HG03354 (cell line): Measurements from ENCODE around the gene CDH4.
"Not testable (repeated sequence)": the region's sequence is repeated elsewhere in the genome, so short reads cannot be mapped to it uniquely, and the experiment has no call there.

ENCODE experiments used
- ATAC-seq: cut with Tn5 transposase; IDR thresholded peaks from one replicate; pipeline ENCODE4 v1.9.1; 2021; ENCODE audit warnings: mild to moderate bottlenecking; ENCODE audit not compliant: unreplicated experiment, poor library complexity, severe bottlenecking

CDH4 gene

DNA sequence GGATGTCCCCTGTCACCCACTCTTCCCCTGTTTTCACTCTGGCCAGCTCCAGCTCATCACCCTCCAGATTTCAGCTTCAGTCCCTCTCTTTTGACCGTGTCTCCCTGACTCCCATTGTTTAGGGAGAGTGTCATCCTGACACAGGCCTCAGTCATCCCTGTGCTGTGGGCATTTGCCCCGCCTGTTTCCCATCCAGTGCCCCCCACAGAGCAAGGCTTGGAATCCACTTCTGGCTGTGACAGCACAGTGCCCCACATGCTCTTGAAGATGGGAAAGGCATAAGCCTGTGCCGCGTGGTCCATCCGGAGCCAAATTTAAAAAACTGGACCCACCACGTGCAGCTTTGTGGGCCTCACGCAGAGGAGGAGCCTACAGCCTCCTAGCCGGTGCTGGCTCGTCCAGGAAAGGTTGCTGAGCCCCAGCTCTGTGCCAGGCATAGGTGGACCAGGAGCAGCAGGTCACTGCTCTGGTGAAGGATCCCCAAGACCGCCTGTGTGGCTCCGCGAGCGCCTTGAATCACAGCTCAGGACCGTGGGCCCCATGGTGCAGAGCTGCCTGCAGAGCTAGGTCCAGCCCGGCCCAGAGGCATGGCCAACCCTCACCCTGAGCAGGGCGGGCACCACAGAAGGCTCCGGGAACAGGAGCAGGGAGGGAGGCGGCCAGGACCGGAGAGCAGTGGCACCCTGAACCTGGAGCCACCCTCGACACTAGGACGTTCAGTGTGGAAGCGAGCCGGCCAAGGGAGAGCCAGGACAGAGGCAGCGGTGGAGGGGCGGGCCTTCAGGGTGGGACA lies 172.8 kb downstream of the CDH4 start:
- no peak for ATAC-seq

DNA sequence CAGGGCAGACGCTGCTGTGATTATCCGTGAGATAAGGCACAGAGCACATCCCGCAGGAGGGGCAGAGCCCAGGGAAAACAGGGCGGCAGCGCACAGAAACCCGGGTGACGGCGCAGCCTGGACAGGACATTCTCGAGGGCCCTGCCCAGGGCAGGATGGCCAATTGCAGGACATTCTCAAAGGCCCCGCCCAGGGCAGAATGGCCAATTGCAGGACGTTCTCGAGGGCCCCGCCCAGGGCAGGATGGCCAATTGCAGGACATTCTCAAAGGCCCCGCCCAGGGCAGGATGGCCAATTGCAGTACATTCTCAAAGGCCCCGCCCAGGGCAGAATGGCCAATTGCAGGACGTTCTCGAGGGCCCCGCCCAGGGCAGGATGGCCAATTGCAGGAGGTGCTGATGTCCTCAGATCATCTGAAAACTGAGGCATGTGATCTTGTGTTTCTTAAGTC lies 173.5 kb downstream of the CDH4 start:
- ATAC-seq, result not testable (repeated sequence)

DNA sequence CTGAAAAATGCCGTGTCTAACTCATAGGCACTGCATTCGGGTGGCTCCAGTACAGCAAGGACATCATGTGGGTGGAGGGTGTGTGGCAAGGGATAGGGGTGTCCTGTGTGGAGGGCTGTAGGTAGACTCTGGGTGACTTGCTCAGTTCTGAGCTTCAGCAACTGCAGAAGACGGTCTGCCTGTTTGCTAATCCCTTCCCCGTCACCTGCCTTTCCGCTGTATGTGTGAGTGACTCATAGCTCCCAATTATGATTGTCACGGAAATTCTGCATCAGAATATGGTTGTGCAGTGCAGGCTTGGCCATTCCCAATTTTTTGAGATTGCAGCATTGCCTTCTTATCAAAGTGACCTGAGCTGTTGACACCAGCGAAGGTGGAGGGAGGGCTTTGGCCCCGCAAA lies 174.3 kb downstream of the CDH4 start:
- no peak for ATAC-seq

DNA sequence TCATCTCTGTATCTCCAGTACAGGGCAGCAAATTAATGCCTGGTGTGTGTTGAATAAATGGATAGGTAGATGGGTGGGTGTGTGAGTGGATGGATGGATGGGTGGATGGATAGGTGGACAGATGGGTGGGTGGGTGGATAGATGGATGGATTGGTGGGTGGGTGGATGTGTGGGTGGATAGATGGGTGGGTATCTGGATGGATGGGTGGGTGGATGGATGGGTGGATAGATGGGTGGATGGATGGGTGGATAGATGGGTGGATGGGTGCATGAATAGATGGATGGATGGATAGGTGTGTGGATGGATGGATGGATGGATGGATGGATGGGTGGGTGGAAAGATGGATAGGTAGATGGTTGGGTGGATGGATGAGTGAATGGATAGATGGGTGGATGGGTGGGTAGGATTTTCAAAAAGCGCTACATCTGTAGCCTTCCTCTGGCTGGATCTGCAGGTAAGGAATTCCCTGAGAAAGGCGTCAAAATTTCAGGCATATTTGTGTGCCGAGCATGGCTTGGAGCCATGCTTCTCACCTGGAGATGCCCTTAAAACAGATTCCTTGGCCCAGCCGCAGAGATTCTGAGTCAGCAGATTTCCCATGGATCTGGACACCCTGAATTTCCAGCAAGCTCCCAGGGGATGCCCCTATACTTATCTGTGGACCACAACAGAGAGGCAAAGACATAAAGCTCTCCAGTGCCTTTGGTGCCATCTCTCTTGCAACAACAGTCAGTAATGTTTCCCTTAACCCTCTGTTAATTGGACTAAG lies 177.6 kb downstream of the CDH4 start:
- no peak for ATAC-seq

DNA sequence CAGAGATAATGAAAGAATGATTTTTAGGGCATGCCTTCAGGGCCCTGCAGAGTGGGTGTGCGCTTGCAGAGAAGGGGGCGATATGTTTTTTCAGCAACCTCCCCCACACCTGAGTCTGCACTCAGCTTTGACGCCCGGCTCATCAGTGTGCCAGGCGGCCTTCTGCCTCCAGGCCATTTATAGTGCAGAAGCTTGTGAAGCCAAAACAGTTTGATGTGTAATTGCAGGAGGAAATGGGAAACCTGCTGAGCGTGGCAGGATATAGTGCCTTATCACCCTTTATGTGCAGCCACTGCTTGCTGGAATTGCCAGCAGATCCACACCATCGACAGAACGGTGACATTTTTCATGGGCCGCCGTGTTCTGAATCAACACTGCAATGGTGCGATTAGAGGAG lies 178.2 kb downstream of the CDH4 start:
- ATAC-seq, result no peak

DNA sequence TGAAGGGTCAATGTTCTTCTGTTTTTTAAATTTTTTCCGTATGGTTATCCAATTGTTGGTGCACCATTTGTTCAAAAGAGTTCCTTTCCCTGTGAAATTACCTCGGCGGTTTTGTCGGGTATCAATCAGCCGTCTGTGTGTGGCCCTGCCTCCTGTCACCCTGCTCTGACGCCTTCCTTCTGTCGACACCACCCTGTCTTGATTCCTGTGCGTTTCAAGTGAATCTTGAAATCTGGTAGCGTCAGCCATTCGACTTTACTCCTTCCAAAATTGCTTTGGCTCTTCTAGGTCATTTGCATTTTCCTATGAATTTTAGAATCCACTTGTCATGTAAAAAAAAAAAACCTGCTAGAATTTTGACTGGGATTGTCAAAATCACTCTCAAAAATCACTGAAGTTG lies 181.1 kb downstream of the CDH4 start:
- no peak for ATAC-seq

DNA sequence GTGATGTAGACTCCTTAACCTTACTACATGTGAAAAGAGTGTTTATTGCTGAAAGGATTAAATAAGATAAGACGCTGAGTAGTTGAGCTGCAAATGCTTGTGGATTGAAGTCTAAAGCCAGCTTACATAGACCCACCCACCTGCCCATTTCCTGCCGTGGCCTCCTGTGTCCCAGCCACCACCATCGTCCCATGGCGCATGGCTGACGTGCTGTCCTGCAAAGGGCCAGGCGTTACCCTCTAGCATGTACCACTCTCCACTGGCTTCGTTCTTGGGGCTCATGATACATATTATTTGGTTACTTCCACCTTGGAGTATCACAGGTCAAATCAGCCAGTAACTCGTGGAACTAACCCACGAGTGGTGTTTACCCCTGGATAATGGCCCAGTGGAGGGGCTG lies 181.8 kb downstream of the CDH4 start:
- ATAC-seq, result no peak

DNA sequence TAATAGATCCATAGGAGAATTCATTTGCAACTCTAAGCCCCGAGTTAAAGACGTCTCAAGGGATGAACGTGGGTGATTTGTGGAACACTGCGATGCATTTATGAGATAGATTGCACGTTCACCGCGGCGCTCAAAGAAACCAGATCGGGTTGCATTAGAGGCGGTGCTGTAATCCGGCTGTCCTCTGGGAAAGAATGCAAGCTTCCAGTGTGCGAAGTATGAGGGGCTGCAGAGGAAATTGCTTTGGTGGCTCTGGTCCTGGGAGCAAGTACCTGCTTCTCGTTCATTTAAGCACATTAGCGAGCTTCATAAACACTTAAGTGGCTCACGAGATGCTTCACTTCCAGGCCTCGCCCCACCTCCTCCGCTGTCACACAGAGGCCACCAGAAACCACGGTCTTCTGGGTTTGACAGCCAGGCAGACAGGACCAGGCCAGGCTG lies 182.3 kb downstream of the CDH4 start:
- ATAC-seq, result no peak

DNA sequence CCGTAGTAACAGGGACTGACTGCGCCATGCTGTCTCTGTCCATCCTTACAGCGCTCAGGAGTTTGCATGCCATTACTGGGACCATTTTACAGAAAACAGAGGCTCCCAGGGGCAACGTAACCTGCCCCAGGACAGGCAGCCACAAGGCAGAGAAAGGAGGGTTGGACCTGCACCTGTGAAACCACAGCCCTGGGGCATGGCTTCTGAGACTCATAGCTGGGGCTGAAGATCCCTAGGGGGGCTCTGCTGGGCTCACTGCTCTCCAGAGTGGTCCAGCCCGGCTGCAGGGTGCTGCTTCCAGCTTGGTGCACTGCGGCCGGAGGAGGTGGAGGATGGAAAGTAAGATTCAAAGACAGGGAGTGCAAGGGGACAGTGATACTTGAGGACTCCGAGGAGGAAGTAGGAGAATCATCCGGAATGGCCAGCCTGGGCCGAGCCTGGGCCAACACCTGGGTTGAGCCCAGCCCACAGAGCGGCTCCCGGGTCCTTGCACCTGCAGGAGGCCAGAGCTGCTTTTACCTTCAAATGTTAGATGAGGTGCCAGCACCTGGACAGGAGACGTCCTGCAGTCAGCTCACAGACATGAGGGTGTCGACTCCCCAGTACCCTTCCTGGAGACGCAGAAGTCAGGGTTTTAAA lies 183.2 kb downstream of the CDH4 start:
- no peak for ATAC-seq

DNA sequence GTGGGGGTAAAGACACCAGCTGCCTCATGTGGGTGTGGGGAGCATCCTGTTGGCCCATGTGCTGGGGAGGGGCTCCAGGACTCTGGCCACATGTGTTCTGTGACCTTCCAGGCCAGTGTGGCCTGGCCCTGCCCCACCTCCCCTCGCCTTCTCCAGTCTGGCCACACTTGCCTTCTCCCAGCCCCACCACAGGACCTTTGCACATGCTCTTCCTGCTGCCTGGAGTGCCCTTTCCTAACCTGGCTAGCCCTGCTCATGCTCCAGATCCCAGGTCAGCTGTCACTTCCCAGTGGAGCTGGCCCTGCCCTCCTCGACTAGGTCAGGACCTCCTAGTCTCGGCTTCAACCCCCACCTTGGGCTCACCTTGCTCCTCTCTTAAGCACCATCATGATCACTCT lies 183.8 kb downstream of the CDH4 start:
- ATAC-seq, result no peak

DNA sequence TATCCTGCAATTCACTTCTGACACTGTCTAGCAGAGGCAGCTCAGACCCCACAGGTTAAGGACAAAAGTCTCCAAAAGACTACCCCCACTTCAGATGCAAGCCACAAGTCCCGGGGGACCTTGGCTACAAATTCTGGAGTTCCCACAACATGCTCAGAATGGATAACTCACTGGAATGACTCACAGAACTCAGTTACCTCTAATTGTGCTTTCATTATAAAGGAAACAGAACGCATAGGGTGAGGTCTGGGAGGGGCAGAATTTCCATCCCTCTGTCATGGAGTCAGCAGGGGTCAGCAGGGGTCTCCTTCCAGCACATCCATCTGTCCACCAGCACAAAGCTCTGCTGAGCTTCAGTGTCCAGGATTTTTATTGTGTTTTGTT lies 184.2 kb downstream of the CDH4 start:
- no peak for ATAC-seq

DNA sequence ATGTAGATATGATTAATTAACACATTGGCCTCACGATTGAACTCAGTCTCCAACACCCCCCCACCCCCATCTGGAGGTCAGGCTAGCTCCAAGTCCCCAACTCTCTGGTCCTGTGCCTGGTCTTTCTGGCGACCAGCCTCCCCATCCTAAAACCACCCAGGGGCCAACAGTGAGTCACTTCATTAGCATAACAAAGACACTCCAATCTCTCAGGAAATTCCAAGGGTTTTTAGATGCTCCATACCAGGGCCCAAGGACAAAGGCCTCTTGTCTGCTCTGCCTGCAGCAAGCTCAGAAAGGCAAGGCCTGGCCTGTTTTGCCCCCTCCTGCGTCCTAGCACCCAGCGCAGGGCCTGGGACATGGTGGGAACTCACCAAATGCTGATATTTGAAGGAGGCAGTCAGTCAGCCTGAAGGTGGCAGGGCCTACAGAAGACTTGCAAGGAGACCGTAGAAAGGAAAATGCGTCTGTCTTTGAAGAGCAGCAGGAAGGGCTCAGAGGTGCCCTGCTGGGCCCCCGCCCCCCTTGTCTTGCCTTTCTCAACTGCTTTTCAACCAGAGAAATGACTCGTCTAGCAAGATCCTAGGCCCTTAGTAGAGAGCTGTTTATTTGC lies 184.7 kb downstream of the CDH4 start:
- ATAC-seq, result no peak

DNA sequence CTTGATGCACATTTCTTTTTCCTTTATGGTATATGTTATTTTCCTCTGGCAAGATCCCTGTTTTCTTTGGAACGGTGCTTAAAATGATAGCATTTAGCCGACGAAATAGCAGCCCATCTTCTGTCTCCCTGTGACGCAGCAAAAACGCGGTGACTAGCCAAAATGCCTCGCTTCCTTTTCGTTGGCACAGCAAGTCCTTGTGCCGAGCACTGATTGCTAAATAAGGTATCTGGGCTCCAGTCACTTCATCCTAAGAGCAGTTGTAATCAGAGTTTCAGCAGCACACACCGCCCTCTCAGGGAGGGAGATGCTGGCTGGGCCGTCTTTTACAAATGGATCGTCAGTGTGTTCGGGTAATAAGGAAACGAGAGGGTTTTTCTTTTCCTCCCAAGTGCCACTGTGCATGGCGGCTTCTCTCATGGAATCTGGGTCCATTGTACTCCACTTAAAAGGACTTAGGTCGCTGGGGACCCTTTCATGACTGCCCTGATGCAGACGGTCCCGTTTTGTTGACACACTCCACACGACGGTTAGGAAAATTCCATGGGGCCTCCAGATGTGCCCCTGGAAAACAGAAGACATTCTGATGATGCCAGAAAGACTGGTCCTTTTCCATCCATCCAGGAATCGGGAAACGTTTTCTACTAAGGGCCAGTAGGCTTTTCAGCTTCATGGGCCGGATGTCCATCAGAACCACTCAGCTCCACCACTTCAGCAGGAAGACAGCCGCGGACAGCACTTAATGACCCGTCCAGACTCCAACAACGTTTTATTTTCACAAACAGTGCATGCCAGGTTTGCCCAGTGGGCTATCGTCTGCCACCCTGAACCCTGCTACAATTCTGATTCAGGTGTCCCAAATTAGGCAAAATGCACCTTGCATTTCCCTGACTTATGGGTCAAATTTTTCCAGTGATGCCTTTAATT lies 185.5 kb downstream of the CDH4 start:
- ATAC-seq, result no peak

DNA sequence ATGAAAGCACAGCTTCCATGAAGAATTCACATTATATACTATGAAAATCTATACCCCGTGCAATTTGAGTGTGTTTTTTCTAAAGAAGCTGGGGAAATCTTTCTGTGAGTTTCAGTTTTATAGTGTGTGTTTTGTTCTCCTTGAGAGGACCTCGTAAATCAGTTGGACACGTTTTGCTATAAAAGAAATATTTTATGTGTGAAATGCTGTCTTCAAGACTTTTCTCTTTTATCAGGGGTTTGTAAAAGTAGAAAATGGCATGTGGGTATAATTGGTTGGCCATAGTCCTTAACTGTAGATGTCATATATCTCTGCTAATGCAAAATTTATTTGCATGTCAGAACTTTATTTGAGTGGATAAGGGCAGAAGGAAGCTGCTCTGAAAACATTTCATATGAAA lies 186.2 kb downstream of the CDH4 start:
- no peak for ATAC-seq

DNA sequence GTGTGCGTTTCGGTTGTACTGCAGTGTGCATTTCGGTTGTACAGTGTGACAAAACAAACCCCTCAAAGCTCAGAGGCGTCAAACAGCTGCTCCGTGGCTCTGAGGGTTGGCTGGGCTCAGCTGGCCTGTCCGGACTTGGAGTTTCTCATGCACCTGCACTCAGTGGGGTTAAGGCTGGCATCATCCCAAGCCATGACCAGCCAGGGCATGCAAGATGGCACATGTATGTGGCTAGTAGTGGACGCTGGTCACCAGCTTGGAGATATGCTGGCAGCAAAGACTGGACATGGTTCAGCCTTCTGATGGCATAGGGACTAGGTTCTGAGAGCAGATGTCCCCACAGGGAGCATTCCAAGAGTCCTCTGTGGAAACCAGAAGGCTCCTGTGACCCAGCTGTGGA lies 187.2 kb downstream of the CDH4 start:
- no peak for ATAC-seq

DNA sequence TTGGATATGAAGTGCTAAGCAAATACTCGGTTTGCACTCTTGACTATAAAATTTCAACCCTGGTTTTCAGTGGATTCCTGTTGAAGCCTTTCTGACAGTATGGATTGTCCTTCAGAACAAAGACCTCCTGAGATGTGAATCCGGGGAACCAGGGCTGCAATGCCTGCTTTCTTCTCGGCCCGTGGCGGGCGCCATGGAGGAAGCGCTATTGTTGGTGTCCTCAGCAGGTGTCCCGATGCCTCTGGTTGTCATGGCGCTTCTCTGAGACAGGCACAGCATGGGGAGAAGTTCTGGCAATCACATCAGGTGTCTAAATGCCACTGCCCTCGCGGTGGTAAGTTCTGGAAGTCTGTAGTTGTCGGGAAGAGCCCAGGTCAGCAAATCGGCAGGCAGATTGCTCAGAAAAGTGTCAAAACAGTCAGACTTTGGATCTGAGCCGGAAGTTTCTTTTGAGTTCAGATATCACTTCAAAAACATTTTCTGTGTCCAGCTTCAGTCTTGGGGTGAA lies 188.5 kb downstream of the CDH4 start:
- no peak for ATAC-seq

DNA sequence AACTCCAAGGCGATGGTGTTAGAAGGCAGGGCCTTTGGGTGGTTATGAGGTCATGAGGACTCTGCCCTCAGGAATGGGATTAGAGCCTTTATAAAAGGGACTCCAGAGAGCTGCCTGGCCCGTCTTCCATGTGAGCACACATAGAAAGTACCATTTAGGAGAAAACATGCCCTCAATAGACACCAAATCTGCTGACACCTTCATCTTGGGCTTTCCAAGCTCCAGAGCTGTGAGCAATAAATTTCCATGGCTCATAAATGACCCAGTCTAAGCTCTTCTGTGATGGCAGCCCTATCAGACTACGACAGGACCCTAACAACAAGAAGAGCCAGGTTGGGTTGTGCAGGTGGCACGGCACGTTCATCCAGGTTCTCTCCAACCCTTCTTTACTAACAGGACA lies 189.5 kb downstream of the CDH4 start:
- no peak for ATAC-seq

DNA sequence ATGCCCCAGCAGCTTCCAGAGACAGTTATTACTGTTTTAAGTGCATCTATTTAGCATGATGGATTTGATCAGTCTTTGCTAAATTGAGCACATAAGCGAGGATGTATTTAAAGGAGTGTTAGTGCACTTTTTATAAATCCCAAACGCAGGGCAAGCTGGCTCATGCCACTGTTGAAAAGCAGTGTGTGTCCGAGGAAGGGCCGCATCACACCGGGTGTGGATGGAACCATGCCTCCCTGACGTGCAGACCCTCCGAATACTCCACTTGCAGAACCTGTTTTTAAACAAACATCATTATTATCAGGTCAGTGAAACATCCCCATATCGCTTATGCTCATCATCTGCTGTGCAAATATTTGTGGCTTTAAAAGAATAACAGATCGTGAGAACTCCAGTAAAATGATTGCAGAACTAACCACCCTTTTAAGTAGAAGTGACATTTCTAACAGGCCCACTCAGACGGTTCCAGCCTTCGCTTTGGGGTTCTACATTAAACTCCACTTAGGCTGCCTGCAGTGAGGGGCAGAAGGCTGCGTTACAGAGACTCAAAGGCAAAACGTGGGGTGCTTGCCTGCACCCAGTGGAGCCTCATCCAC lies 190.1 kb downstream of the CDH4 start:
- ATAC-seq, result no peak

DNA sequence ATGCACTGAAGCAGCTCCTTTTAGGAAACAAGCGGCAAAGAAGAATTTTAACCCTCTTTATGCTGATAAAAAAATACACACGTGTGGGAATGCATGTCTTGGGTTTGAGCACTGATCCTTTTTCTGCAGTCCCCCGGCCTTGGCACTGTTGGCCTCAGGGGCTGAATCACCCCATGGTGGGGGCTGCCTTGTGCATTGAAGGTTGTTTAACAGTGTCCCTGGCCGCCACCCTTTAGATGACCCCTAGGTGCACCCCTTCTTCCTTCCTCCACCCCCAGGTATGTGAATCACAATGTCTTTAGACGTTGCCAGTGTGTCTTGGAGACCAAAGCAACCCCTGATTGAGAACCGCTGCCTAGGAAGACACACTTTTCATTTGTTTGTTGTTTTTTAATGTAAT lies 190.7 kb downstream of the CDH4 start:
- no peak for ATAC-seq
